ENCODE results near the gene ADGRD1. TPM values are rescaled to one million over a fixed set of nuclear protein-coding genes. Genes with fewer than 3 reads are reported as not detected.

Gene ADGRD1
- polyA plus RNA-seq, 3 donors, result 4.7 to 17.9 (median 4.9) TPM

DNA sequence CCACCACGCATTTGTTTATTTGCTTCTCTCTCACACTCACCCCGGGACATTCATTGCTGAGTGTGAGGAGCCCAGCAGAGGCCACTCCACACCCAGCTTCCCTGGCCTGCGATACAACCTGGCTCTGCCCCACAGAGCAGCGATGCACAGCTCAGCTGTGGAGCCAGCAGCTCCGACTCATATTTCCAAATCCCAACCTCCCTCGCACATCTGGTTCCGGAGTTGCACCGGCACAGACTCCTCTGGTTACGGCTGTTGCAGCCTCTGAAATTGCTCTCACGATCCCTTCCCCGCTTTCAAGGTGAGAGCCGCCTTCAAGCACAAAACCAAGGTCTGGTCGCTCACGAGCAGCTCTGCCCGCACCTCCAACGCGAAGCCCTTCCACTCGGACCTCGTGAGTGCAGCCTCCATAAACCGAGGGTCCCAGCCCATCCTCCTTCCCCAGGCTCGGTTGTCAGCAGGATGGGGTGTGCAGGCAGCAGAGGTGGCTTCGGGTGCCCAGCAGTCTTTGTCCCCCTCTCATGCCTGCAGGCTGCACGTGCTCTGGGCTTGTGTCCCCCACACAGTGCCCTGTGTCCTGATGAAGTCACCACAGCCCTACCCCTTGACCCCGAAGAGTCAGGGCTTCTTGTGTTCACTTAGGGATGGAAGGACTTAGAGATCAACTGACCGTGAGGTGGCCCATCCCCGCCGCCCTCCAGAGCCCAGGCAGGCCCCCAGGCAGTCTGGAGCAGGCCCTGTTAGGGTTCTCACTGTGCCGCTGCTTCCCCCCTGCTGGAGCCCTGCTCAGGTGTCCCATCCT lies 184.3 kb downstream of the ADGRD1 start:
- Histone ChIP-seq H4K20me1 (ENCODE audit: insufficient read depth, low read length) (no peaks in the 10 kb centered on the region), H3K36me3 (replicated peaks in 1 of 2; ENCODE audit: control insufficient read depth in 1 of 2, insufficient read depth in 2 of 2, low read length in 2 of 2) (no peaks in the 10 kb centered on the region), H3K27ac (ENCODE audit: low read depth in 1 of 2, low read length in 2 of 2) (no peak overlapping the region), H3K4me2 (replicated peaks; ENCODE audit: extremely low read depth, low read length, poor library complexity, severe bottlenecking) (no peak overlapping the region), H3K27me3 (ENCODE audit: control insufficient read depth in 2 of 2, insufficient read depth in 2 of 2, low read length in 2 of 2) (no peaks in the 10 kb centered on the region), H2AFZ (ENCODE audit: insufficient read depth, low read depth, low read length, poor library complexity, severe bottlenecking) (no peak overlapping the region), H3K4me3 (replicated peaks in 1 of 3; ENCODE audit: low read depth in 2 of 3, low read length in 3 of 3) (no peak overlapping the region), H3K9ac (ENCODE audit: insufficient read depth, low read length, poor library complexity, severe bottlenecking) (no peak overlapping the region), H3K9me3 (replicated peaks in 1 of 2; ENCODE audit: control insufficient read depth in 1 of 2, insufficient read depth in 1 of 2, low read length in 2 of 2) (no peaks in the 10 kb centered on the region), H3K4me1 (ENCODE audit: control insufficient read depth in 1 of 2, insufficient read depth in 2 of 2, low read length in 2 of 2) (peaks cover 4 to 11% of the 10 kb centered on the region in 2 donors), H3K79me2 (ENCODE audit: insufficient read depth, low read length) (no peaks in the 10 kb centered on the region)
- Mint-ChIP-seq H3K27ac (no peak overlapping the region), H3K36me3 (peaks cover 8 to 9% of the 10 kb centered on the region in 2 donors), H3K27me3 (ENCODE audit: low read depth in 3 of 3) (peaks cover 2 to 5% (median 3%) of the 10 kb centered on the region in 3 donors), H3K4me3 (no peak overlapping the region), H3K9me3 (peaks cover 0 to 2% (median 0%) of the 10 kb centered on the region in 7 donors), H3K4me1 (peaks cover 19% of the 10 kb centered on the region)
- intact Hi-C loops (cut with micrococcal nuclease), result no loop called here
- TF ChIP-seq, protein P1, sequence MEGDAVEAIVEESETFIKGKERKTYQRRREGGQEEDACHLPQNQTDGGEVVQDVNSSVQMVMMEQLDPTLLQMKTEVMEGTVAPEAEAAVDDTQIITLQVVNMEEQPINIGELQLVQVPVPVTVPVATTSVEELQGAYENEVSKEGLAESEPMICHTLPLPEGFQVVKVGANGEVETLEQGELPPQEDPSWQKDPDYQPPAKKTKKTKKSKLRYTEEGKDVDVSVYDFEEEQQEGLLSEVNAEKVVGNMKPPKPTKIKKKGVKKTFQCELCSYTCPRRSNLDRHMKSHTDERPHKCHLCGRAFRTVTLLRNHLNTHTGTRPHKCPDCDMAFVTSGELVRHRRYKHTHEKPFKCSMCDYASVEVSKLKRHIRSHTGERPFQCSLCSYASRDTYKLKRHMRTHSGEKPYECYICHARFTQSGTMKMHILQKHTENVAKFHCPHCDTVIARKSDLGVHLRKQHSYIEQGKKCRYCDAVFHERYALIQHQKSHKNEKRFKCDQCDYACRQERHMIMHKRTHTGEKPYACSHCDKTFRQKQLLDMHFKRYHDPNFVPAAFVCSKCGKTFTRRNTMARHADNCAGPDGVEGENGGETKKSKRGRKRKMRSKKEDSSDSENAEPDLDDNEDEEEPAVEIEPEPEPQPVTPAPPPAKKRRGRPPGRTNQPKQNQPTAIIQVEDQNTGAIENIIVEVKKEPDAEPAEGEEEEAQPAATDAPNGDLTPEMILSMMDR (IDR thresholded peaks at IDR 0.05), result no peak
- DNase-seq, result no peak
- WGBS (ENCODE audit: insufficient coverage), result 90% methylated on average over 26 of the region's 28 CpGs

DNA sequence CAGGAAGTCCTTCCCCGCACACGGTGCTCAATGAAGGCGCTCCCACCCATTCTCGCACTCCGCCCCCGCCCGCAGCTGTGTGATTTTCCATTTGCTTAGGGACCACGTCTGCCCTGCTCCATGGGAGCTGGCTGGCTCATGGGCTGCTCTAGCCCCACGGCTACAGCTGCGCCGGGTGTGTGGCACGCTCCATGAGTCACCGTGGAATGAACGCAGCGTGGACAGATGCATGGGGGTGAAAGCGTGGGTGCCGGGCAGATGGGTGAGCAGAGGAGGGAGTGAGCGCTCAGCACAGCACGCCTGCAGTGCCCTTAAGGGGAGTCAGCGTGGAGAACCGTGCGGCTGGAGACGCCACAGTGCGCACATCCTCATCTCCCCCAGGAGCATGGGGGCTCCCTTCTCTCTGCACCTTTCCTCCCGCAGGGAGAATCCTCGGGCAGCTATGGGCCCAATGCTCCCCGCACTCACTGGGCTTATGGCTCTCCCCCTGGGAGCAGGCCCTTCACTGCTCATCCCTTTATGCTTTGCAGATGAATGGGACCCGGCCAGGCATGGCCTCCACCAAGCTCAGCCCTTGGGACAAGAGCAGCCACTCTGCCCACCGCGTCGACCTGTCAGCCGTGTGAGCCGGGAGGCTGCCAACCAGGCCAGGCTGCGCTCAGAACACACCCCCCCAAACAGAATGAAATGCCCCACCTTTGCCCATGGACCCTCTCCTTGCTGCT lies 185.1 kb downstream of the ADGRD1 start:
- Histone ChIP-seq H3K9me3 (replicated peaks in 1 of 2; ENCODE audit: control insufficient read depth in 1 of 2, insufficient read depth in 1 of 2, low read length in 2 of 2) (no peaks in the 10 kb centered on the region), H2AFZ (ENCODE audit: insufficient read depth, low read depth, low read length, poor library complexity, severe bottlenecking) (no peak overlapping the region), H3K27ac (ENCODE audit: low read depth in 1 of 2, low read length in 2 of 2) (no peak overlapping the region), H3K36me3 (replicated peaks in 1 of 2; ENCODE audit: control insufficient read depth in 1 of 2, insufficient read depth in 2 of 2, low read length in 2 of 2) (no peaks in the 10 kb centered on the region), H3K4me2 (replicated peaks; ENCODE audit: extremely low read depth, low read length, poor library complexity, severe bottlenecking) (no peak overlapping the region), H3K4me1 (ENCODE audit: control insufficient read depth in 1 of 2, insufficient read depth in 2 of 2, low read length in 2 of 2) (peaks cover 9 to 11% of the 10 kb centered on the region in 2 donors), H3K27me3 (ENCODE audit: control insufficient read depth in 2 of 2, insufficient read depth in 2 of 2, low read length in 2 of 2) (no peaks in the 10 kb centered on the region), H3K9ac (ENCODE audit: insufficient read depth, low read length, poor library complexity, severe bottlenecking) (no peak overlapping the region), H3K4me3 (replicated peaks in 1 of 3; ENCODE audit: low read depth in 2 of 3, low read length in 3 of 3) (no peak overlapping the region), H4K20me1 (ENCODE audit: insufficient read depth, low read length) (no peaks in the 10 kb centered on the region), H3K79me2 (ENCODE audit: insufficient read depth, low read length) (no peaks in the 10 kb centered on the region)
- H3K27ac Mint-ChIP-seq, result no peak overlapping the region
- intact Hi-C loops (cut with micrococcal nuclease), result no loop called here
- no peak for DNase-seq
- H3K36me3 Mint-ChIP-seq, result peaks cover 8 to 9% of the 10 kb centered on the region in 2 donors
- H3K27me3 Mint-ChIP-seq (ENCODE audit: low read depth in 3 of 3), result peaks cover 2 to 7% (median 3%) of the 10 kb centered on the region in 3 donors
- TF ChIP-seq, protein P1 (IDR thresholded peaks at IDR 0.05), result no peak
- peaks cover 19% of the 10 kb centered on the region for H3K4me1 Mint-ChIP-seq
- peaks cover 0 to 2% (median 0%) of the 10 kb centered on the region in 7 donors for H3K9me3 Mint-ChIP-seq
- WGBS (ENCODE audit: insufficient coverage), result 97% methylated on average over 28 of the region's 34 CpGs
- no peak overlapping the region for H3K4me3 Mint-ChIP-seq
